Esophagus muscularis mucosa (tissue), 4 donors: ENCODE measurements around the gene PTCHD1.

Experiments used
- CTCF ChIP-seq, 3 experiments: fragments of 200-600 bp in 2 of 3; fragments of 450-650 bp in 1 of 3; sonication (generic) in 2 of 3; IDR thresholded peaks; one replicate each; pipeline ENCODE4 v1.5.1; 2017 to 2019; ENCODE audit warnings: antibody characterized with exemption in 3 of 3, mild to moderate bottlenecking in 2 of 3, moderate library complexity in 1 of 3
- EP300 ChIP-seq: sonication (generic); formaldehyde crosslinking; IDR thresholded peaks from one replicate; pipeline ENCODE4 v1.6.1; 2017; ENCODE audit warnings: antibody characterized with exemption
- POLR2A ChIP-seq: fragments of 450-650 bp; IDR thresholded peaks from one replicate; pipeline ENCODE4 v1.6.1; 2017; ENCODE audit warnings: antibody characterized with exemption, moderate library complexity, mild to moderate bottlenecking, low read depth
- POLR2AphosphoS5 ChIP-seq, 2 donors: sonication (generic); formaldehyde crosslinking; IDR thresholded peaks; one replicate each; pipeline ENCODE4 v1.6.1; 2017; ENCODE audit warnings: antibody characterized with exemption in 2 of 2

- TF ChIP-seq CTCF (IDR thresholded peaks at IDR 0.05) (no peak), POLR2AphosphoS5 (IDR thresholded peaks at IDR 0.05) (no peak), POLR2A (no peak), EP300 (no peak)
Measured at GRCh38 chrX:23380581-23380980, 45.9 kb downstream of the PTCHD1 start.
